ENCODE data around the gene LRCH2.

GRCh38 chrX:115257711-115258110 is 23.8 kb upstream of the LRCH2 start:
- no peak for TF ChIP-seq CTCF (conservative IDR thresholded peaks at IDR 0.05)
- TF ChIP-seq EZH2 (IDR thresholded peaks at IDR 0.05; ENCODE audit: low read depth) = no peak
